GM12873 (cell line): ENCODE results near the gene NCOA3.

Source experiments
- TF ChIP-seq, protein P1 (sequence below): IDR thresholded peaks from 2 replicates; pipeline ENCODE4 v1.5.1; 2012; ENCODE audit warnings: low read depth, mild to moderate bottlenecking, moderate library complexity, low read length, control low read depth; ENCODE audit not compliant: insufficient read depth; ENCODE audit errors: missing control alignments

NCOA3 gene

DNA sequence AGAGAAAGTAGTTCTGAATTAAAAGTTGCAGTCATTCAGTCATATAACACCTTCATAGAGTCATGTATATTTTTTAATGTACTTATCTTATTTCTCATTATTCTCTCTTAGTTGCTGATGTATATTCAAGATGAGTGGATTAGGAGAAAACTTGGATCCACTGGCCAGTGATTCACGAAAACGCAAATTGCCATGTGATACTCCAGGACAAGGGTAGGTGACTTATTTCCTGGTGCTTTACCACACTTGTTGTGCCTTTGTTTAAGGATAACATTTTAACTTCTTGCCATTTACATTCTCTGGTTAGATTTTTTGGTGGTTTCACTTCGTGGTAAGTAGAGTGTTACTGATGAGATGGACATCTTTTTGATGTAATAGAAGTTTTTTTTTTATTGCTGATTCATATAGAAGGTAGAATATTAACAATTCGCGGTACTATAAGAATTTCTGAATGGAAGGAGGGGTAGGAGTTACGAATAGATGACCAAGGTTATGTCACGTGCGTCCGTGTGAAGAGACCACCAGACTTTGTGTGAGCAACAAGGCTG lies 120.5 kb downstream of the NCOA3 start:
- TF ChIP-seq, protein P1, sequence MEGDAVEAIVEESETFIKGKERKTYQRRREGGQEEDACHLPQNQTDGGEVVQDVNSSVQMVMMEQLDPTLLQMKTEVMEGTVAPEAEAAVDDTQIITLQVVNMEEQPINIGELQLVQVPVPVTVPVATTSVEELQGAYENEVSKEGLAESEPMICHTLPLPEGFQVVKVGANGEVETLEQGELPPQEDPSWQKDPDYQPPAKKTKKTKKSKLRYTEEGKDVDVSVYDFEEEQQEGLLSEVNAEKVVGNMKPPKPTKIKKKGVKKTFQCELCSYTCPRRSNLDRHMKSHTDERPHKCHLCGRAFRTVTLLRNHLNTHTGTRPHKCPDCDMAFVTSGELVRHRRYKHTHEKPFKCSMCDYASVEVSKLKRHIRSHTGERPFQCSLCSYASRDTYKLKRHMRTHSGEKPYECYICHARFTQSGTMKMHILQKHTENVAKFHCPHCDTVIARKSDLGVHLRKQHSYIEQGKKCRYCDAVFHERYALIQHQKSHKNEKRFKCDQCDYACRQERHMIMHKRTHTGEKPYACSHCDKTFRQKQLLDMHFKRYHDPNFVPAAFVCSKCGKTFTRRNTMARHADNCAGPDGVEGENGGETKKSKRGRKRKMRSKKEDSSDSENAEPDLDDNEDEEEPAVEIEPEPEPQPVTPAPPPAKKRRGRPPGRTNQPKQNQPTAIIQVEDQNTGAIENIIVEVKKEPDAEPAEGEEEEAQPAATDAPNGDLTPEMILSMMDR: no peak

DNA sequence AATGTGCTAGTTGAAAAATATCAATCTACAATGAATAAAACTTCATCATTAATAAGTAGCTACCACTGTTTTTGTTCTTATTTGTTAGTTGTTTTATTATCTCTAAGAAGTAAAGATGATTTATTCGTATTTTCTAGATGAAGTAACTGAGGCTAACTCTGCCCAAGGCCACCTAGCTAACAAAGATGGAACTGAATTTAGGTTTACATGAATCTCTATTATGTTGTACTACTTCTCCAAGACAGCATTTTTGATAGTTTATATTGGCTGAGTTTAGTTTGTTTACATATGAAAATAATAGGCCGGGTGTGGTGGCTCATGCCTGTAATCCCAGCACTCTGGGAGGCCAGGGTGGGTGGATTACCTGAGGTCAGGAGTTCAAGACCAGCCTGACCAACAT lies 121.5 kb downstream of the NCOA3 start:
- TF ChIP-seq, protein P1: peak; percentile 8

DNA sequence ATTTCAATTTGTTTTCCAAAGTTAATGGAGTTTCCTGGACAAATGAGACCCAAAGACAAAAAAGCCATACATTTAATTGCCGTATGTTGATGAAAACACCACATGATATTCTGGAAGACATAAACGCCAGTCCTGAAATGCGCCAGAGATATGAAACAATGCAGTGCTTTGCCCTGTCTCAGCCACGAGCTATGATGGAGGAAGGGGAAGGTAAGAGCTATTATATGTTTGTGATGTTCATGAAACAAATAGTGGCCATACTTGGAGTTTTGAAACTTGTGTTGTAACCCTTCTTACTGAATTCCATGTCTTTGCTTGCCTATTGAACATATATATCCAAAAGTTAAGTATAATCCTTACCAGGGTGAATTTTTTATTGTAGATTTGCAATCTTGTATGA lies 125.9 kb downstream of the NCOA3 start:
- TF ChIP-seq, protein P1: no peak

DNA sequence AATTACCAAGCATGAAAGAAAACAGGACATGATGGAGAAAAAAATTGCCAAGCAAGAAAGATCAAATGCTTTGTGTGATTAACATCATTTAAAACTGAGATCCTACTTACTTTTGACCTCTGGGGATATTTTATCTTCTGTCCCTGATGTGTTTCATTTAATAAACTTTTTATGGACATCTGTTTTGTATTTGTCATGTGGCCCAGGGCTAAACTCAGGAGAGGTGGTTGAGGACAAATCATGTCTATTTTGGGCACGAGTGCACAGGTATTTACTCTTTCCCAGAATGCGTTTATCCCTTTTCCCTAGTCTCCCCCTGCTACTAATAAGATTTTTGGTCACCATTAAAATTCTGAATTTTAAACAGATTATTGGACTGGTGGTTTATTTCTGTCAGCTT lies 128.2 kb downstream of the NCOA3 start:
- TF ChIP-seq, protein P1: no peak

DNA sequence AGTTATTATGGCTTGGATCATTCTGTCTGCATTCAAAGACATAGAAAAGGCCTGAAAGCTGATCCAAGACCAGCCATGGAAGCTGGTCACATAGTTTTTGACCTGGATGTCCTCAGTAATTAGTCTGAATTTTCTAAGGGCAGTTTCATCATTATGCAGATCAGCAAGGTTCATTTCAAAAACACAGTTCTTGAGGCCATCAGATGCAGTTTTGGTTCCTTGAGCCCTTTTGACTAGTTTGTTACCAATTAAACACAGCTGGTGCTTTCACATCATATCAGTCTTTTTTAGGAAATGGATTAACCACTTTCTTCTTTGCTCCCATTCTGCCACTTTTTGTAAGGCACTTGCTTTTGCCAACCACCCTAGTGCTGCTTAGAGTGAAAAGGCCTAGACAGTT lies 129.4 kb downstream of the NCOA3 start:
- TF ChIP-seq, protein P1: no peak

DNA sequence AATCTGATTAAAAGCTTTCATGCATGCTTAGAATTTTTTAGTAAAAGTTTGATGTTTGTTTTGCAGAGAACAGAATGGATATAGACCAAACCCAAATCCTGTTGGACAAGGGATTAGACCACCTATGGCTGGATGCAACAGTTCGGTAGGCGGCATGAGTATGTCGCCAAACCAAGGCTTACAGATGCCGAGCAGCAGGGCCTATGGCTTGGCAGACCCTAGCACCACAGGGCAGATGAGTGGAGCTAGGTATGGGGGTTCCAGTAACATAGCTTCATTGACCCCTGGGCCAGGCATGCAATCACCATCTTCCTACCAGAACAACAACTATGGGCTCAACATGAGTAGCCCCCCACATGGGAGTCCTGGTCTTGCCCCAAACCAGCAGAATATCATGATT lies 133.6 kb downstream of the NCOA3 start:
- TF ChIP-seq, protein P1: no peak

DNA sequence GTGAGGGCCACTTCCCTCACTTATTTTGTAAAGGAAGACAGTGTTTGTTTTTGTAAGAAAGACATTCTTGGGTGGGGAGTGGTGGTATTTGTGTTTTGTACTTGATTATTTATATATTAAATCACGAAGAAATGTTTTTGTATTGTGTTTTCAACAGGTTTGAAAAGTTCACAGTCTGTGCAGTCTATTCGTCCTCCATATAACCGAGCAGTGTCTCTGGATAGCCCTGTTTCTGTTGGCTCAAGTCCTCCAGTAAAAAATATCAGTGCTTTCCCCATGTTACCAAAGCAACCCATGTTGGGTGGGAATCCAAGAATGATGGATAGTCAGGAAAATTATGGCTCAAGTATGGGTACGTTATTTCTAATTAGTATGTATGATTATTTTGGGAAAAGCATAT lies 137.2 kb downstream of the NCOA3 start:
- TF ChIP-seq, protein P1: no peak

DNA sequence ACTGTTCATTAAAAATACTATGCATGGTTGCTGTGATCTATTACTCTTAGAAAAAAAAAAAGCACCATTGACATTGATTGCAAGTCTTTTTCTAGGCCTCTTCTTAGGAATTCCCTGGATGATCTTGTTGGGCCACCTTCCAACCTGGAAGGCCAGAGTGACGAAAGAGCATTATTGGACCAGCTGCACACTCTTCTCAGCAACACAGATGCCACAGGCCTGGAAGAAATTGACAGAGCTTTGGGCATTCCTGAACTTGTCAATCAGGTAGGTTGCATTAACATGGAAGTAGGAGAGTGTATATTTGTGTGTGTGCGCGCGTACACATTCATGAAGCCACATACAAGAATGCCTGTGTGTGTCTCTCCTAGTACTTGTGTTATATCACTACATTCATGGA lies 140.4 kb downstream of the NCOA3 start:
- TF ChIP-seq, protein P1: no peak
